GM19438 (cell line): Measurements from ENCODE around the gene NPM1.

Experiments used
- ATAC-seq: cut with Tn5 transposase; IDR thresholded peaks from one replicate; pipeline ENCODE4 v1.9.1; 2021; ENCODE audit warnings: low read depth; ENCODE audit not compliant: unreplicated experiment

The NPM1 gene

GRCh38 chr5:171426680-171427079 is 39.0 kb downstream of the NPM1 start:
- no peak for ATAC-seq

- ATAC-seq: no peak
Observed at GRCh38 chr5:171427318-171428167, 39.9 kb downstream of the NPM1 start.

GRCh38 chr5:171428168-171428696 is 40.6 kb downstream of the NPM1 start:
- no peak for ATAC-seq

GRCh38 chr5:171428809-171429542 is 41.3 kb downstream of the NPM1 start:
- ATAC-seq: no peak

- ATAC-seq: no peak
Observed at GRCh38 chr5:171429543-171429910, 41.9 kb downstream of the NPM1 start.

GRCh38 chr5:171431251-171431777 is 43.7 kb downstream of the NPM1 start:
- ATAC-seq: no peak

- ATAC-seq: no peak
Observed at GRCh38 chr5:171432076-171432475, 44.4 kb downstream of the NPM1 start.

GRCh38 chr5:171432583-171433351 is 45.1 kb downstream of the NPM1 start:
- ATAC-seq: no peak

GRCh38 chr5:171433352-171433698 is 45.7 kb downstream of the NPM1 start:
- no peak for ATAC-seq

GRCh38 chr5:171433982-171434676 is 46.5 kb downstream of the NPM1 start:
- no peak for ATAC-seq

- ATAC-seq: no peak
Observed at GRCh38 chr5:171434874-171435273, 47.2 kb downstream of the NPM1 start.

- ATAC-seq: no peak
Observed at GRCh38 chr5:171435908-171436307, 48.3 kb downstream of the NPM1 start.

- no peak for ATAC-seq
Observed at GRCh38 chr5:171436804-171437285, 49.2 kb downstream of the NPM1 start.

GRCh38 chr5:171437286-171437821 is 49.7 kb downstream of the NPM1 start:
- no peak for ATAC-seq

- no peak for ATAC-seq
Observed at GRCh38 chr5:171438738-171439137, 51.1 kb downstream of the NPM1 start.

- no peak for ATAC-seq
Observed at GRCh38 chr5:171441246-171441791, 53.7 kb downstream of the NPM1 start.

GRCh38 chr5:171442287-171443042 is 54.8 kb downstream of the NPM1 start:
- no peak for ATAC-seq

GRCh38 chr5:171444582-171444981 is 56.9 kb downstream of the NPM1 start:
- no peak for ATAC-seq
